PFSK-1 (cell line): Measurements from ENCODE around the gene SRPK1.

Experiments used
- POLR2AphosphoS5 ChIP-seq: IDR thresholded peaks from 2 replicates; pipeline ENCODE4 v1.6.1; 2012; ENCODE audit warnings: low read depth, mild to moderate bottlenecking, control low read depth, low read length, moderate library complexity
- TAF1 ChIP-seq: IDR thresholded peaks from 2 replicates; pipeline ENCODE4 v1.6.1; 2012; ENCODE audit warnings: low read length, control low read depth, borderline replicate concordance; ENCODE audit not compliant: insufficient read depth

DNA sequence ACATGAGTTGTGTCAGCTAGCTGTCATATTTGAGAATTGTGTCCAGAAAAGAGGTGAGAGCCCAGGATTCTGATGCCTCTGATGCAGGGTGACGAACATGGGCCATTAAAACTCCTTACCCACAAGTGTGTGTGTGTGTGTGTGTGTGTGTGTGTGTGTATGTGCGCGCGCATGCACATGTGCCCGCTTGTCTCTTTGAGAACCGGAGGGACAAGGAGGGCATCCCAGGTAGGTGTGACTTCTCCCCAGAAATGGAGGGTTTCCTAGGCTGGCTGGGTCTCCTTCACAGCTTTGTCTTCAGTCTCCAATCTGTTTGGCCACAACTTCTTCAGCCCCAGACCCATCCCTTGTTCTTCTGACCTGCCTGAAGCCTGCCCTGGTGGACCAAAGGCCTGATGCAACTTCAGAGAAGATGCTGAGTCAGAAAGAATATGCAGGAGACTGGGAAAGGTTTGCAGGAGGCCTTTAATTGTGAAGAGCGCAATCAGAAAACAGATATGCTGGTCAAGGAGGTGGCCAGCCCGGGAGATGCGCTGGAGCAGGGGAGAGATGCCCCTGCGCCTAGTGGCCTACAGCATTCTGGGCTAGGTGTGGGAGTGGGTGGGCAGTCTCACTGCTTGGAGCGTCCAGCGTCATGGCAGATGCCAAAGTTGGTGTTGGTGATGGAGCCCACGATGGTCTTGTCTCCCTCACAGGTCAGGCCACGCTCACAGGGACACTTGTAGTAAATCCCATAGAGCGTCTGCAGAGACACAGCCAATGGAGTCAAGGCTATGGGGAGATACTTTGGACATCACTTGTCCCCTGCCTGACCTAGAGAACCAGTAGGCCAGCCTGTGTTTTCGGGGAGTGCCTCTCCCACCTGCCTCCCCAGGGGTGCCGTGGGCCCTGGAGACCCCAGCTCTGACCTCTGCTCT, 126.1 kb downstream of the SRPK1 start:
- TF ChIP-seq TAF1: no peak
- TF ChIP-seq POLR2AphosphoS5: no peak
